Activated CD8-positive, alpha-beta memory T cell treated with anti-CD3 and anti-CD28 coated beads, Interleukin-2, amount 50 U/mL, for 24 hours (primary cell): ENCODE results near the gene GPATCH2.
"Not testable (repeated sequence)": the region's sequence is repeated elsewhere in the genome, so short reads cannot be mapped to it uniquely, and the experiment has no call there.

Experiments
- DNase-seq: peaks from one replicate; pipeline ENCODE4 v3.0.0-alpha.2; 2020; ENCODE audit errors: extremely low read depth

The GPATCH2 gene

GRCh38 chr1:217526636-217527035 lies 104.3 kb downstream of the GPATCH2 start:
- no peak for DNase-seq

GRCh38 chr1:217525773-217526490 lies 105.0 kb downstream of the GPATCH2 start:
- DNase-seq: no peak

- DNase-seq: no peak
These were observed 105.9 kb downstream of the GPATCH2 start for GRCh38 chr1:217524787-217525520.

- not testable (repeated sequence) for DNase-seq
These were observed 107.0 kb downstream of the GPATCH2 start for GRCh38 chr1:217523921-217524320.

GRCh38 chr1:217522277-217522676 lies 108.6 kb downstream of the GPATCH2 start:
- no peak for DNase-seq

GRCh38 chr1:217521317-217521716 lies 109.6 kb downstream of the GPATCH2 start:
- DNase-seq: no peak

- DNase-seq: no peak
These were observed 124.0 kb downstream of the GPATCH2 start for GRCh38 chr1:217506878-217507277.

GRCh38 chr1:217498209-217498608 lies 132.7 kb downstream of the GPATCH2 start:
- DNase-seq: no peak

GRCh38 chr1:217495249-217495648 lies 135.6 kb downstream of the GPATCH2 start:
- DNase-seq: no peak

- DNase-seq: no peak
These were observed 136.1 kb downstream of the GPATCH2 start for GRCh38 chr1:217494767-217495166.

GRCh38 chr1:217493290-217493689 lies 137.6 kb downstream of the GPATCH2 start:
- no peak for DNase-seq

GRCh38 chr1:217484871-217485270 lies 146.0 kb downstream of the GPATCH2 start:
- no peak for DNase-seq

- DNase-seq: peak; percentile 23
These were observed 148.4 kb downstream of the GPATCH2 start for GRCh38 chr1:217482356-217483102.

GRCh38 chr1:217478450-217478849 lies 152.4 kb downstream of the GPATCH2 start:
- DNase-seq: no peak

GRCh38 chr1:217472915-217473314 lies 158.0 kb downstream of the GPATCH2 start:
- no peak for DNase-seq

- no peak for DNase-seq
These were observed 159.5 kb downstream of the GPATCH2 start for GRCh38 chr1:217471403-217471802.

- DNase-seq: no peak
These were observed 160.9 kb downstream of the GPATCH2 start for GRCh38 chr1:217469983-217470382.

GRCh38 chr1:217465102-217465501 lies 165.8 kb downstream of the GPATCH2 start:
- DNase-seq: no peak

- DNase-seq: no peak
These were observed 168.2 kb downstream of the GPATCH2 start for GRCh38 chr1:217462666-217463065.

GRCh38 chr1:217462159-217462558 lies 168.7 kb downstream of the GPATCH2 start:
- no peak for DNase-seq

- DNase-seq: no peak
These were observed 173.9 kb downstream of the GPATCH2 start for GRCh38 chr1:217457016-217457415.

- DNase-seq: no peak
These were observed 174.6 kb downstream of the GPATCH2 start for GRCh38 chr1:217456261-217456660.

GRCh38 chr1:217453816-217454215 lies 177.1 kb downstream of the GPATCH2 start:
- DNase-seq: no peak
